Ishikawa (cell line): ENCODE measurements around the gene ARL10.

ENCODE experiments used
- CEBPB ChIP-seq: IDR thresholded peaks from 2 replicates; pipeline ENCODE4 v1.6.1; 2012
- CREB1 ChIP-seq: IDR thresholded peaks from 2 replicates; pipeline ENCODE4 v1.6.1; 2012; ENCODE audit warnings: low read depth
- EGR1 ChIP-seq: IDR thresholded peaks from 2 replicates; pipeline ENCODE4 v1.6.1; 2012
- EP300 ChIP-seq: IDR thresholded peaks from 2 replicates; pipeline ENCODE4 v1.6.1; 2012; ENCODE audit warnings: borderline replicate concordance
- FOXM1 ChIP-seq: IDR thresholded peaks from 2 replicates; pipeline ENCODE4 v1.6.1; 2012; ENCODE audit warnings: low read depth, borderline replicate concordance
- NFIC ChIP-seq: IDR thresholded peaks from 2 replicates; pipeline ENCODE4 v1.6.1; 2012
- RAD21 ChIP-seq: IDR thresholded peaks from 2 replicates; pipeline ENCODE4 v1.6.1; 2012; ENCODE audit warnings: low read depth
- TAF1 ChIP-seq: IDR thresholded peaks from 2 replicates; pipeline ENCODE4 v1.6.1; 2012; ENCODE audit warnings: low read depth, mild to moderate bottlenecking
- TCF12 ChIP-seq: IDR thresholded peaks from 2 replicates; pipeline ENCODE4 v1.6.1; 2012; ENCODE audit warnings: low read depth
- YY1 ChIP-seq: IDR thresholded peaks from 2 replicates; pipeline ENCODE4 v1.6.1; 2012; ENCODE audit warnings: low read depth
- ZBTB7A ChIP-seq: IDR thresholded peaks from 2 replicates; pipeline ENCODE4 v1.6.1; 2012; ENCODE audit warnings: low read depth
- TF ChIP-seq, protein P1 (sequence below): IDR thresholded peaks from 2 replicates; pipeline ENCODE4 v1.6.1; 2012; ENCODE audit warnings: low read depth, mild to moderate bottlenecking

DNA sequence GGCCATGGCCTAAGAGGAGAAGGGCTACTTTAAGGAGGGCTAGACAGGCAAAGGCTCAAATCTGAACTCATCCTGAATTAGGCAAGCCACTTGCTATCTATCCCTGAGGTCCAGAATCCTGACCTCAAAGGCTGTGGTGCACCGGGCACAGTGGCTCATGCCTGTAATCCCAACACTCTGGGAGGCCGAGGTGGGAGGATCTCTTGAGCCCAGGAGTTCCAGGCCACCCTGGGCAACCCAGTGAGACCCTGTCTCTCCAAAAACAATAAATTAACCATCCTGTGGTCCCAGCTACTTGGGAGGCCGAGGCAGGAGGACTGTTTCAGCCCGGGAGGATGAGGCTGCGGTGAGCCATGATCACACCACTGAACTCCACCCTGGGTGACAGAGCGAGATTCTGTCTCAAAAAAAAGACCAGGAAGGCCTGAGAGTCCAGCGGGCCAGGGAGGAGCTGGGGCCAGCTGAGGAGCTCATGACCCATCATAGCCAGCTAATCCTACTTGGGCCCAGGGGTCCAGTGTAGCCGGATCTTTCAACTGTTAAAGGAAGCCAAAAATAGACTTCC lies 19.2 kb downstream of the ARL10 start:
- TF ChIP-seq RAD21, result no peak
- TF ChIP-seq TCF12, result no peak
- TF ChIP-seq ZBTB7A, result no peak
- TF ChIP-seq TAF1, result no peak
- no peak for TF ChIP-seq NFIC
- TF ChIP-seq EGR1, result no peak
- no peak for TF ChIP-seq YY1
- no peak for TF ChIP-seq CEBPB
- TF ChIP-seq, protein P1, sequence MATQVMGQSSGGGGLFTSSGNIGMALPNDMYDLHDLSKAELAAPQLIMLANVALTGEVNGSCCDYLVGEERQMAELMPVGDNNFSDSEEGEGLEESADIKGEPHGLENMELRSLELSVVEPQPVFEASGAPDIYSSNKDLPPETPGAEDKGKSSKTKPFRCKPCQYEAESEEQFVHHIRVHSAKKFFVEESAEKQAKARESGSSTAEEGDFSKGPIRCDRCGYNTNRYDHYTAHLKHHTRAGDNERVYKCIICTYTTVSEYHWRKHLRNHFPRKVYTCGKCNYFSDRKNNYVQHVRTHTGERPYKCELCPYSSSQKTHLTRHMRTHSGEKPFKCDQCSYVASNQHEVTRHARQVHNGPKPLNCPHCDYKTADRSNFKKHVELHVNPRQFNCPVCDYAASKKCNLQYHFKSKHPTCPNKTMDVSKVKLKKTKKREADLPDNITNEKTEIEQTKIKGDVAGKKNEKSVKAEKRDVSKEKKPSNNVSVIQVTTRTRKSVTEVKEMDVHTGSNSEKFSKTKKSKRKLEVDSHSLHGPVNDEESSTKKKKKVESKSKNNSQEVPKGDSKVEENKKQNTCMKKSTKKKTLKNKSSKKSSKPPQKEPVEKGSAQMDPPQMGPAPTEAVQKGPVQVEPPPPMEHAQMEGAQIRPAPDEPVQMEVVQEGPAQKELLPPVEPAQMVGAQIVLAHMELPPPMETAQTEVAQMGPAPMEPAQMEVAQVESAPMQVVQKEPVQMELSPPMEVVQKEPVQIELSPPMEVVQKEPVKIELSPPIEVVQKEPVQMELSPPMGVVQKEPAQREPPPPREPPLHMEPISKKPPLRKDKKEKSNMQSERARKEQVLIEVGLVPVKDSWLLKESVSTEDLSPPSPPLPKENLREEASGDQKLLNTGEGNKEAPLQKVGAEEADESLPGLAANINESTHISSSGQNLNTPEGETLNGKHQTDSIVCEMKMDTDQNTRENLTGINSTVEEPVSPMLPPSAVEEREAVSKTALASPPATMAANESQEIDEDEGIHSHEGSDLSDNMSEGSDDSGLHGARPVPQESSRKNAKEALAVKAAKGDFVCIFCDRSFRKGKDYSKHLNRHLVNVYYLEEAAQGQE, result no peak
- no peak for TF ChIP-seq EP300
- no peak for TF ChIP-seq CREB1
- no peak for TF ChIP-seq FOXM1
